ENCODE results near the gene SEMA3D. TPM values are rescaled to one million over a fixed set of nuclear protein-coding genes. Genes with fewer than 3 reads are reported as not detected.
A peak's percentile ranks its signal among the peaks of the same experiment; 100 is the strongest.

Gene SEMA3D
- total and polyA plus RNA-seq, 2 of the 4 experiments (the other 2 are of a cell fraction): 2.9 to 13.6 TPM

DNA sequence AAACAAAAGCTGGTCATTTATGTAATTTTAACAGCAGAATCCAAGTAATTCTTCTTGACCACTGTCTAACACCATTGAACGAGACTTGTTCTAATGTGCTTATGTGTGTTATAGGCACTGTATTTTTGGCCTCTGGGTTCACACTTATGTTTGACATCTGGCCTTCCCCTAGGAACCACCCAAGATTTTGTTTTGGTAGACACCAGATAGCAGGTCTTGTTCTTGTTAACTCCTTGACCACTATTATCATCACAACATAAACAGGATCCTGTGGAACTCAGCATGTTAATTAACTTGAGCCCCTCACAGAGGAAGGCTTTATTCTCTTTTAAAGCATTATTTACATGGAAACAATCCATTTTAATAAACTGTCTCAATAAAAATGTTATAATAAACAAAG lies 167.7 kb downstream of the SEMA3D start:
- in situ Hi-C loops (cut with MboI; ENCODE audit: low sequenced_read_pairs): loop anchor here (25.0 kb wide), 2 partner anchors 382 to 557 kb away; no protein-coding TSS in a partner anchor
- no TSS peak for BruUV-seq (replicated peaks)
- peak overlapping the region; percentile 20; the same call in 1 of the 2 replicates for H2BK20ac ChIP-seq (ENCODE audit: low read depth, low read length)

More for the DNA sequence above, 167.7 kb downstream of the SEMA3D start:
- Histone ChIP-seq H2BK15ac (ENCODE audit: low read depth, low read length) (peak overlapping the region; percentile 95; the same call in 1 of the 3 replicates), H3K79me1 (ENCODE audit: low read depth in 1 of 2, low read length in 2 of 2) (no peaks in the 10 kb centered on the region), H3K9me1 (ENCODE audit: insufficient read depth, low read length) (no peaks in the 10 kb centered on the region), H2AK5ac (ENCODE audit: low read depth, low read length) (peak overlapping the region; percentile 58; the same call in 1 of the 2 replicates), H4K91ac (ENCODE audit: insufficient read depth, low read depth, low read length) (no peak overlapping the region), H3K4ac (ENCODE audit: low read depth, low read length) (no peak overlapping the region), H3K9me3 (ENCODE audit: control insufficient read depth, insufficient read depth, low read length) (no peaks in the 10 kb centered on the region), H3K27ac (ENCODE audit: insufficient read depth, low read length) (no peak overlapping the region), H3K36me3 (ENCODE audit: control insufficient read depth, insufficient read depth, low read length) (no peaks in the 10 kb centered on the region), H3K4me2 (ENCODE audit: low read depth, low read length) (no peak overlapping the region), H2BK120ac (ENCODE audit: low read depth, low read length) (no peak overlapping the region; the same call in 1 of the 2 replicates), H3K4me3 (ENCODE audit: insufficient read depth, low read depth, low read length) (no peak overlapping the region), H4K5ac (ENCODE audit: low read depth, low read length) (no peak overlapping the region), H3K23ac (ENCODE audit: low read depth, low read length) (no peak overlapping the region), H2BK5ac (ENCODE audit: low read depth, low read length, poor library complexity, severe bottlenecking) (no peak overlapping the region), H2AFZ (replicated peaks; ENCODE audit: low read length, poor library complexity) (no peak overlapping the region), H3K14ac (replicated peaks; ENCODE audit: low read depth, low read length) (peak overlapping the region; percentile 17; the same call in 1 of the 2 replicates), H3K4me1 (ENCODE audit: control insufficient read depth, insufficient read depth, low read length) (no peaks in the 10 kb centered on the region), H4K20me1 (ENCODE audit: insufficient read depth, low read length) (no peaks in the 10 kb centered on the region), H3K56ac (ENCODE audit: extremely low read depth, insufficient read depth, low read length) (no peak overlapping the region), H4K8ac (ENCODE audit: low read depth in 2 of 2, low read length in 2 of 2) (no peak overlapping the region), H3K27me3 (ENCODE audit: control insufficient read depth, insufficient read depth, low read length) (no peaks in the 10 kb centered on the region), H3K9ac (ENCODE audit: low read depth, low read length) (no peak overlapping the region), H2AK9ac (replicated peaks; ENCODE audit: low read depth, low read length, poor library complexity) (no peak overlapping the region), H3K18ac (ENCODE audit: low read depth, low read length) (peak overlapping the region; percentile 75; the same call in 1 of the 2 replicates)
- ATAC-seq (ENCODE audit: low read depth): no peak
- POLR2A ChIA-PET (ENCODE audit: unreplicated experiment): no interaction called here
- DNase-seq: no peak
- CTCF ChIA-PET: no interaction called here
- WGBS, 2 experiments (ENCODE audit: extremely low coverage in 2 of 2, insufficient read length in 1 of 2): no CpG with 5 or more reads among the region's 1 CpG
- dilution Hi-C loops (cut with HindIII; ENCODE audit: low sequenced_read_pairs, unreplicated experiment) (no loop called here), intact Hi-C loops (cut with micrococcal nuclease) (loop anchor here (10.0 kb wide), 1 partner anchor 374 kb away; no protein-coding TSS in a partner anchor)
- no peak for TF ChIP-seq POLR2A (IDR thresholded peaks at IDR 0.05; ENCODE audit: low read depth, low read length)
- no peak for TF ChIP-seq FOS (IDR thresholded peaks at IDR 0.05; ENCODE audit: low read depth, low read length)
- TF ChIP-seq, protein P1, sequence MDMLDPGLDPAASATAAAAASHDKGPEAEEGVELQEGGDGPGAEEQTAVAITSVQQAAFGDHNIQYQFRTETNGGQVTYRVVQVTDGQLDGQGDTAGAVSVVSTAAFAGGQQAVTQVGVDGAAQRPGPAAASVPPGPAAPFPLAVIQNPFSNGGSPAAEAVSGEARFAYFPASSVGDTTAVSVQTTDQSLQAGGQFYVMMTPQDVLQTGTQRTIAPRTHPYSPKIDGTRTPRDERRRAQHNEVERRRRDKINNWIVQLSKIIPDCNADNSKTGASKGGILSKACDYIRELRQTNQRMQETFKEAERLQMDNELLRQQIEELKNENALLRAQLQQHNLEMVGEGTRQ (IDR thresholded peaks at IDR 0.05; ENCODE audit: low read depth, low read length): no peak
- TF ChIP-seq RAD21 (IDR thresholded peaks at IDR 0.05; ENCODE audit: low read length): no peak
- TF ChIP-seq CEBPB (IDR thresholded peaks at IDR 0.05; ENCODE audit: low read depth, low read length): no peak
- no peak for TF ChIP-seq RFX5 (IDR thresholded peaks at IDR 0.05; ENCODE audit: low read depth, low read length)
- TF ChIP-seq MXI1 (IDR thresholded peaks at IDR 0.05; ENCODE audit: borderline replicate concordance, low read depth, low read length): no peak
- no peak for TF ChIP-seq CHD1 (IDR thresholded peaks at IDR 0.05; ENCODE audit: low read depth, low read length)
- TF ChIP-seq BHLHE40 (IDR thresholded peaks at IDR 0.05; ENCODE audit: low read depth, low read length): no peak
- TF ChIP-seq SMC3 (IDR thresholded peaks at IDR 0.05; ENCODE audit: low read depth, low read length): no peak
- TF ChIP-seq MAFK (IDR thresholded peaks at IDR 0.05; ENCODE audit: low read depth, low read length): no peak
- TF ChIP-seq ELK1 (IDR thresholded peaks at IDR 0.05; ENCODE audit: borderline replicate concordance, low read depth, low read length): no peak
- TF ChIP-seq CTCF (conservative IDR thresholded peaks at IDR 0.05; ENCODE audit: low read depth, low read length): no peak
- TF ChIP-seq NFE2L2 (IDR thresholded peaks at IDR 0.05; ENCODE audit: low read depth, low read length): no peak
